ENCODE measurements around the gene G6PC3. TPM values are rescaled to one million over a fixed set of nuclear protein-coding genes. Genes with fewer than 3 reads are reported as not detected.
"Not testable (repeated sequence)": the region's sequence is repeated elsewhere in the genome, so short reads cannot be mapped to it uniquely, and the experiment has no call there.

G6PC3 gene, protein sequence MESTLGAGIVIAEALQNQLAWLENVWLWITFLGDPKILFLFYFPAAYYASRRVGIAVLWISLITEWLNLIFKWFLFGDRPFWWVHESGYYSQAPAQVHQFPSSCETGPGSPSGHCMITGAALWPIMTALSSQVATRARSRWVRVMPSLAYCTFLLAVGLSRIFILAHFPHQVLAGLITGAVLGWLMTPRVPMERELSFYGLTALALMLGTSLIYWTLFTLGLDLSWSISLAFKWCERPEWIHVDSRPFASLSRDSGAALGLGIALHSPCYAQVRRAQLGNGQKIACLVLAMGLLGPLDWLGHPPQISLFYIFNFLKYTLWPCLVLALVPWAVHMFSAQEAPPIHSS
- 10 to 100 TPM; 17.6 to 69.2 (median 39.3) TPM for polyA plus RNA-seq
- long read RNA-seq, donor 1: 0 reads
- long read RNA-seq, donor 2, transcript G6PC3-201 (6 exons, 1,533 nt): major isoform, 10 of 12 reads
- long read RNA-seq, donor 2, partial matches to known transcripts: 0 of 12 reads
- long read RNA-seq, donor 2, other reads (novel, unspliced or antisense): 0 of 12 reads
- long read RNA-seq, donor 3, transcript G6PC3-201 (6 exons, 1,533 nt): major isoform, 16 of 32 reads
- long read RNA-seq, donor 3, partial matches to known transcripts: 14 of 32 reads
- long read RNA-seq, donor 3, other reads (novel, unspliced or antisense): 0 of 32 reads
- long read RNA-seq, donor 4: 0 reads
- long read RNA-seq, donor 5, partial matches to known transcripts: 0 of 4 reads
- long read RNA-seq, donor 5, other reads (novel, unspliced or antisense): 0 of 4 reads
- long read RNA-seq, donor 6, transcript G6PC3-201 (6 exons, 1,533 nt): major isoform, 10 of 43 reads
- long read RNA-seq, donor 6, partial matches to known transcripts: 30 of 43 reads
- long read RNA-seq, donor 6, other reads (novel, unspliced or antisense): 0 of 43 reads
- long read RNA-seq, donor 7, transcript G6PC3-201 (6 exons, 1,533 nt): major isoform, 15 of 218 reads
- long read RNA-seq, donor 7, partial matches to known transcripts: 186 of 218 reads
- long read RNA-seq, donor 7, other reads (novel, unspliced or antisense): 16 of 218 reads
- long read RNA-seq, donor 8, partial matches to known transcripts: 0 of 1 reads
- long read RNA-seq, donor 8, other reads (novel, unspliced or antisense): 0 of 1 reads
- long read RNA-seq, donor 9, transcript G6PC3-201 (6 exons, 1,533 nt): major isoform, 5 of 6 reads
- long read RNA-seq, donor 9, partial matches to known transcripts: 0 of 6 reads
- long read RNA-seq, donor 9, other reads (novel, unspliced or antisense): 0 of 6 reads
- long read RNA-seq, donor 10, transcript G6PC3-201 (6 exons, 1,533 nt): major isoform, 15 of 60 reads
- long read RNA-seq, donor 10, partial matches to known transcripts: 34 of 60 reads
- long read RNA-seq, donor 10, other reads (novel, unspliced or antisense): 8 of 60 reads

GRCh38 chr17:44070455-44071197 is at the start of gene G6PC3:
TSS of gene G6PC3 (plus strand) at chr17:44070735. CDS start at chr17:44070966, 231 bp downstream.
- no peaks in the 10 kb centered on the region for H3K9me3 ChIP-seq (ENCODE audit: control insufficient read depth in 2 of 2, insufficient read depth in 1 of 2, low read depth in 1 of 2, low read length in 1 of 2)
- no peak for FAIRE-seq
- no peaks in the 10 kb centered on the region for H3K27me3 ChIP-seq (ENCODE audit: control insufficient read depth in 3 of 3, insufficient read depth in 3 of 3, low read length in 3 of 3)
- DNase-seq: peak; percentile 97
- peaks cover 0 to 29% (median 0%) of the 10 kb centered on the region in 3 donors for H3K36me3 ChIP-seq (ENCODE audit: control insufficient read depth in 3 of 3, insufficient read depth in 2 of 3, low read depth in 1 of 3, low read length in 3 of 3)
- 0 to 1% (median 0%) methylated on average over 43 to 53 of the region's 53 CpGs for WGBS, 3 donors
- H3K4me3 ChIP-seq (ENCODE audit: low read depth in 1 of 3, low read length in 3 of 3): peak within 1 kb of the TSS; percentile 63 to 75 (median 69)
- peaks cover 3 to 25% (median 3%) of the 10 kb centered on the region in 3 donors for H3K4me1 ChIP-seq (ENCODE audit: control insufficient read depth in 3 of 3, insufficient read depth in 2 of 3, low read depth in 1 of 3, low read length in 2 of 3)
- peak within 1 kb of the TSS; percentile 55 to 95 (median 91) for H3K27ac ChIP-seq (ENCODE audit: low read depth in 1 of 3, low read length in 2 of 3)

DNA sequence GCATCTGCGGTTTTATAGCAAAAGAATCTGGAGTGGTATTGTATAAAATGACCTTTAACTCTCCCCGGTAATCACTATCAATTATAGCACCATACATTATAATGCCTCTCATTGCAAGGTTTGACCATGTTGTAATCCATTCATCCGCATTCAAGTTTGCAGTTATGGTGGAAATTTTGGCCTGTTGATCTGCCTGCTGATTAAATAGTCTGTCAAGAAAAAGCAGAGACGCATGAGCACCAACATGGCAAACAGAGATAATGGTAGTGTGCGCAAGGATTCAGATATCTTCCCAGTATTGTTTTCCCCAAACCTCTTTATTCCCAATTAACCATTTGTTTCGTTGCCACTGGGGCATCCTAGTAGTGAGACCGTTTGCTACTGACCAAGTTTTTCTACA is 49.3 kb upstream of the G6PC3 start:
- not testable (repeated sequence) for DNase-seq; H3K27ac ChIP-seq (ENCODE audit: low read depth in 1 of 3, low read length in 2 of 3); FAIRE-seq; H3K4me1 ChIP-seq (ENCODE audit: control insufficient read depth in 3 of 3, insufficient read depth in 2 of 3, low read depth in 1 of 3, low read length in 2 of 3); H3K9me3 ChIP-seq (ENCODE audit: control insufficient read depth in 2 of 2, insufficient read depth in 1 of 2, low read depth in 1 of 2, low read length in 1 of 2); H3K4me3 ChIP-seq (ENCODE audit: low read depth in 1 of 3, low read length in 3 of 3); H3K27me3 ChIP-seq (ENCODE audit: control insufficient read depth in 3 of 3, insufficient read depth in 3 of 3, low read length in 3 of 3)
- WGBS, 3 donors: 93 to 94% (median 93%) methylated on average over 7 of the region's 7 CpGs
- H3K36me3 ChIP-seq (ENCODE audit: control insufficient read depth in 3 of 3, insufficient read depth in 2 of 3, low read depth in 1 of 3, low read length in 3 of 3): peaks cover 0 to 31% (median 0%) of the 10 kb centered on the region in 3 donors

DNA sequence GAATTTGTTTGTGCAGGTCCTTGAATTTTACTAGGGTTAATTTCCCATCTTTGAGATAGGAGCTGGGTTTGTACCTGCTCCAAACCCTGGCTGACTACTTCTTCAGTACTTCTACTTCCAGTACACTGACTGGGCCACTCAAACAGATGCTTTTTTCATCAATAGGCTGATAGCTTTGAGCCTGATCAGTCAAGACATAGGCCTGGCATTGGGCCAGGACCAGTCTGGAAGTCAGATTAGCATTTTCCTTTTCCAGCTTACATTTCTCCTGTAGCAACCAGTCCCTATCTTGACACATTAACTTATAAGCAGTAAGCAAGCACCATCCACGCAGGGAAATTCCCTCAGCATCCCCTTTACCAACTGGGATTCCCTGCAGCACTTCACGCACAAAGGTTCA is 48.3 kb upstream of the G6PC3 start:
- H3K27ac ChIP-seq (ENCODE audit: low read depth in 1 of 3, low read length in 2 of 3): no peak overlapping the region
- 95 to 98% (median 98%) methylated on average over 2 of the region's 2 CpGs for WGBS, 3 donors
- H3K36me3 ChIP-seq (ENCODE audit: control insufficient read depth in 3 of 3, insufficient read depth in 2 of 3, low read depth in 1 of 3, low read length in 3 of 3): peaks cover 0 to 31% (median 0%) of the 10 kb centered on the region in 3 donors
- H3K4me1 ChIP-seq (ENCODE audit: control insufficient read depth in 3 of 3, insufficient read depth in 2 of 3, low read depth in 1 of 3, low read length in 2 of 3): no peaks in the 10 kb centered on the region
- no peak for FAIRE-seq
- no peak overlapping the region for H3K4me3 ChIP-seq (ENCODE audit: low read depth in 1 of 3, low read length in 3 of 3)
- H3K9me3 ChIP-seq (ENCODE audit: control insufficient read depth in 2 of 2, insufficient read depth in 1 of 2, low read depth in 1 of 2, low read length in 1 of 2): no peaks in the 10 kb centered on the region
- DNase-seq: no peak
- no peaks in the 10 kb centered on the region for H3K27me3 ChIP-seq (ENCODE audit: control insufficient read depth in 3 of 3, insufficient read depth in 3 of 3, low read length in 3 of 3)

GRCh38 chr17:44023545-44024270 is 46.8 kb upstream of the G6PC3 start:
- FAIRE-seq (no peak), DNase-seq (no peak)
- Histone ChIP-seq H3K4me1 (ENCODE audit: control insufficient read depth in 3 of 3, insufficient read depth in 2 of 3, low read depth in 1 of 3, low read length in 2 of 3) (no peaks in the 10 kb centered on the region), H3K27ac (ENCODE audit: low read depth in 1 of 3, low read length in 2 of 3) (no peak overlapping the region), H3K36me3 (ENCODE audit: control insufficient read depth in 3 of 3, insufficient read depth in 2 of 3, low read depth in 1 of 3, low read length in 3 of 3) (peaks cover 0 to 38% (median 0%) of the 10 kb centered on the region in 3 donors), H3K27me3 (ENCODE audit: control insufficient read depth in 3 of 3, insufficient read depth in 3 of 3, low read length in 3 of 3) (no peaks in the 10 kb centered on the region), H3K9me3 (ENCODE audit: control insufficient read depth in 2 of 2, insufficient read depth in 1 of 2, low read depth in 1 of 2, low read length in 1 of 2) (no peaks in the 10 kb centered on the region), H3K4me3 (ENCODE audit: low read depth in 1 of 3, low read length in 3 of 3) (no peak overlapping the region)
- 88 to 93% (median 89%) methylated on average over 22 of the region's 22 CpGs for WGBS, 3 donors

- FAIRE-seq (no peak), DNase-seq (no peak)
- H3K4me1 ChIP-seq (ENCODE audit: control insufficient read depth in 3 of 3, insufficient read depth in 2 of 3, low read depth in 1 of 3, low read length in 2 of 3): no peaks in the 10 kb centered on the region
- H3K27ac ChIP-seq (ENCODE audit: low read depth in 1 of 3, low read length in 2 of 3): no peak overlapping the region
- no peaks in the 10 kb centered on the region for H3K9me3 ChIP-seq (ENCODE audit: control insufficient read depth in 2 of 2, insufficient read depth in 1 of 2, low read depth in 1 of 2, low read length in 1 of 2)
- H3K27me3 ChIP-seq (ENCODE audit: control insufficient read depth in 3 of 3, insufficient read depth in 3 of 3, low read length in 3 of 3): no peaks in the 10 kb centered on the region
- peaks cover 0 to 43% (median 0%) of the 10 kb centered on the region in 3 donors for H3K36me3 ChIP-seq (ENCODE audit: control insufficient read depth in 3 of 3, insufficient read depth in 2 of 3, low read depth in 1 of 3, low read length in 3 of 3)
- WGBS, 3 donors: 15 to 56% (median 41%) methylated on average over 6 of the region's 6 CpGs
- H3K4me3 ChIP-seq (ENCODE audit: low read depth in 1 of 3, low read length in 3 of 3): no peak overlapping the region
Measured at GRCh38 chr17:44024271-44024663, 46.3 kb upstream of the G6PC3 start.

DNA sequence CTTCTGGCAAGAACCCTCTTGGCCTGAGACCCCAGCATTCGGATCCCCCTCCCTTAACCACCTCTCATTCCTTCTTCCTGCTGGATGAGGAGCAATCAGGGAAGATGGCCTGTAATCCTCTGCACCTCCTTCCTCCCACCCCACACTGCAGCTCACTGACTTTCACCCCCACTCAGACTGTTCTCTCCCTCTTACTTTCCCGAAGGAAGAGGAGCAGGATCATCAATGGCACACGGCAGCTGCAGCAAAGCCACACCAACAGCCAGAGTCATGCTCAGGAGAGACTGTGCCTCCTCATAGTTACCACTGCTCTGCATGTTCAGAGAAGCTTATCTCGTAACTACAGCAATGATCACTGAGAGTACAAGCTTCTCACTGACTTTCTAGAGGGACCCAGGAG is 45.7 kb upstream of the G6PC3 start:
- 63 to 87% (median 77%) methylated on average over 4 of the region's 4 CpGs for WGBS, 3 donors
- no peaks in the 10 kb centered on the region for H3K9me3 ChIP-seq (ENCODE audit: control insufficient read depth in 2 of 2, insufficient read depth in 1 of 2, low read depth in 1 of 2, low read length in 1 of 2)
- peaks cover 0 to 46% (median 0%) of the 10 kb centered on the region in 3 donors for H3K36me3 ChIP-seq (ENCODE audit: control insufficient read depth in 3 of 3, insufficient read depth in 2 of 3, low read depth in 1 of 3, low read length in 3 of 3)
- H3K4me3 ChIP-seq (ENCODE audit: low read depth in 1 of 3, low read length in 3 of 3): no peak overlapping the region
- H3K4me1 ChIP-seq (ENCODE audit: control insufficient read depth in 3 of 3, insufficient read depth in 2 of 3, low read depth in 1 of 3, low read length in 2 of 3): no peaks in the 10 kb centered on the region
- no peak overlapping the region for H3K27ac ChIP-seq (ENCODE audit: low read depth in 1 of 3, low read length in 2 of 3)
- FAIRE-seq: no peak
- no peaks in the 10 kb centered on the region for H3K27me3 ChIP-seq (ENCODE audit: control insufficient read depth in 3 of 3, insufficient read depth in 3 of 3, low read length in 3 of 3)
- no peak for DNase-seq

GRCh38 chr17:44029736-44030135 is 40.8 kb upstream of the G6PC3 start:
- peaks cover 0 to 46% (median 6%) of the 10 kb centered on the region in 3 donors for H3K36me3 ChIP-seq (ENCODE audit: control insufficient read depth in 3 of 3, insufficient read depth in 2 of 3, low read depth in 1 of 3, low read length in 3 of 3)
- no peaks in the 10 kb centered on the region for H3K9me3 ChIP-seq (ENCODE audit: control insufficient read depth in 2 of 2, insufficient read depth in 1 of 2, low read depth in 1 of 2, low read length in 1 of 2)
- no peaks in the 10 kb centered on the region for H3K27me3 ChIP-seq (ENCODE audit: control insufficient read depth in 3 of 3, insufficient read depth in 3 of 3, low read length in 3 of 3)
- H3K4me3 ChIP-seq (ENCODE audit: low read depth in 1 of 3, low read length in 3 of 3): no peak overlapping the region
- WGBS, 3 donors: 84 to 92% (median 89%) methylated on average over 5 of the region's 5 CpGs
- H3K4me1 ChIP-seq (ENCODE audit: control insufficient read depth in 3 of 3, insufficient read depth in 2 of 3, low read depth in 1 of 3, low read length in 2 of 3): no peaks in the 10 kb centered on the region
- DNase-seq (no peak), FAIRE-seq (no peak)
- no peak overlapping the region for H3K27ac ChIP-seq (ENCODE audit: low read depth in 1 of 3, low read length in 2 of 3)

Data from small intestine (tissue), 16 donors.